K562 (cell line): ENCODE results near the gene SV2C.

Source experiments
- NRF1 ChIP-seq, 2 experiments: fragments of 450-650 bp; IDR thresholded peaks in 1 of 2; conservative IDR thresholded peaks in 1 of 2; 2 replicates each; pipeline ENCODE4 v1.6.1; 2014; ENCODE audit warnings: mild to moderate bottlenecking in 2 of 2
- POLR3A ChIP-seq: IDR thresholded peaks from 2 replicates; pipeline ENCODE4 v1.6.1; 2011; ENCODE audit warnings: borderline replicate concordance, mild to moderate bottlenecking, moderate library complexity; ENCODE audit not compliant: insufficient read length, insufficient read depth; ENCODE audit errors: extremely low read depth
- SIN3A ChIP-seq, 2 experiments: fragments of 150-350 bp in 1 of 2; IDR thresholded peaks; 2 replicates each; pipeline ENCODE4 v1.6.1; 2011 to 2016; ENCODE audit warnings: borderline replicate concordance in 2 of 2, low read depth in 2 of 2, low read length in 2 of 2, mild to moderate bottlenecking in 2 of 2, moderate library complexity in 2 of 2; ENCODE audit not compliant: control insufficient read depth in 1 of 2
- SIX5 ChIP-seq, 2 experiments: IDR thresholded peaks; 2 replicates each; pipeline ENCODE4 v1.6.1; 2011; ENCODE audit warnings: low read length in 2 of 2, borderline replicate concordance in 1 of 2, low read depth in 1 of 2, mild to moderate bottlenecking in 1 of 2, moderate library complexity in 1 of 2; ENCODE audit not compliant: insufficient read depth in 1 of 2
- ZFP1 ChIP-seq: fragments of 450-650 bp; formaldehyde crosslinking; IDR thresholded peaks from 2 replicates; pipeline ENCODE4 v1.4.0; 2020; ENCODE audit warnings: mild to moderate bottlenecking, mixed read lengths
- ZNF146 ChIP-seq: IDR thresholded peaks from one replicate; pipeline ENCODE4 v1.6.1; 2018; ENCODE audit warnings: missing compliant biosample characterization; ENCODE audit not compliant: unreplicated experiment
- ZNF274 ChIP-seq: IDR thresholded peaks from 2 replicates; pipeline ENCODE4 v1.6.1; 2011; ENCODE audit warnings: low read depth, mild to moderate bottlenecking, low read length, moderate library complexity, borderline replicate concordance
- ZNF277 ChIP-seq: fragments of 250-450 bp; sonication (Bioruptor Pico); IDR thresholded peaks from 2 replicates; pipeline ENCODE4 v1.8.0; 2022; ENCODE audit warnings: inconsistent platforms, mild to moderate bottlenecking, moderate library complexity, borderline replicate concordance

- TF ChIP-seq POLR3A = no peak
- TF ChIP-seq ZNF274 = no peak
- no peak for TF ChIP-seq SIX5 (IDR thresholded peaks at IDR 0.05; ENCODE audit: borderline replicate concordance in 1 of 2, insufficient read depth in 1 of 2, low read depth in 1 of 2, low read length in 2 of 2)
- no peak for TF ChIP-seq NRF1 (conservative IDR thresholded peaks at IDR 0.05 in 1 of 2, IDR thresholded peaks at IDR 0.05 in 1 of 2)
- TF ChIP-seq SIN3A (IDR thresholded peaks at IDR 0.05; ENCODE audit: borderline replicate concordance in 2 of 2, control insufficient read depth in 1 of 2, low read depth in 2 of 2, low read length in 2 of 2) = no peak
- no peak for TF ChIP-seq ZFP1 (CRISPR knock-in tag)
- TF ChIP-seq ZNF146 (CRISPR knock-in tag) = no peak
- no peak for TF ChIP-seq ZNF277 (CRISPR knock-in tag)
Observed at GRCh38 chr5:76178913-76179312, 95.7 kb downstream of the SV2C start.
